ENCODE results near the gene UBL4A.

GRCh38 chrX:154468217-154468616 is 18.2 kb downstream of the UBL4A start:
- no peak for TF ChIP-seq POLR2A (IDR thresholded peaks at IDR 0.05)
- TF ChIP-seq CTCF (IDR thresholded peaks at IDR 0.05), result no peak

Measured in uterus (tissue), 2 donors.